Measurements from ENCODE around the gene COMP.
"Not testable (repeated sequence)": the region's sequence is repeated elsewhere in the genome, so short reads cannot be mapped to it uniquely, and the experiment has no call there.

GRCh38 chr19:18811638-18812037, 20.5 kb upstream of the COMP start:
- TF ChIP-seq CTCF (IDR thresholded peaks at IDR 0.05 in 8 of 11, conservative IDR thresholded peaks at IDR 0.05 in 3 of 11); POLR2AphosphoS5 (IDR thresholded peaks at IDR 0.05): not testable (repeated sequence)
